CD4-positive, alpha-beta T cell (primary cell): ENCODE results near the gene CCDC74B. TPM values are rescaled to one million over a fixed set of nuclear protein-coding genes. Genes with fewer than 3 reads are reported as not detected.
"Not testable (repeated sequence)": the region's sequence is repeated elsewhere in the genome, so short reads cannot be mapped to it uniquely, and the experiment has no call there.

Experiments
- ATAC-seq: fragments of 200-7000 bp; cut with Tn5 transposase; one replicate; pipeline ENCODE4 v1.10.0; 2022; ENCODE audit warnings: mild to moderate bottlenecking; ENCODE audit not compliant: poor library complexity
- CTCF ChIA-PET: fragments of 350-600 bp; sonication (Branson Sonifier 250); formaldehyde crosslinking; loops from one replicate; lab custom pipeline; 2021; ENCODE audit warnings: antibody characterized with exemption, inconsistent platforms; lab: Charles Lee
- POLR2A ChIA-PET: fragments of 350-600 bp; sonication (Branson Sonifier 250); formaldehyde crosslinking; loops from one replicate; lab custom pipeline; 2021; ENCODE audit warnings: antibody characterized with exemption, inconsistent platforms; lab: Charles Lee
- DNase-seq, 14 experiments: peaks; one replicate each; pipeline ENCODE4 v3.0.0-alpha.2; 2013 to 2020; ENCODE audit warnings: mixed read lengths in 2 of 14
- H3K27ac ChIP-seq, 2 donors: one replicate each; pipeline versions ENCODE4 v1.5.1 to v1.7.0; 2013; ENCODE audit warnings: low read length in 2 of 2, low read depth in 1 of 2, mild to moderate bottlenecking in 1 of 2
- H3K27me3 ChIP-seq, 2 experiments: 1 replicate in 1 of 2; 2 replicates in 1 of 2; pipeline versions ENCODE4 v1.6.1 to v1.7.0; 2013; ENCODE audit warnings: low read length in 2 of 2, control low read depth in 1 of 2, mild to moderate bottlenecking in 1 of 2, moderate library complexity in 1 of 2; ENCODE audit not compliant: insufficient read depth in 2 of 2, control insufficient read depth in 1 of 2
- H3K36me3 ChIP-seq: one replicate; pipeline ENCODE4 v1.6.1; 2013; ENCODE audit warnings: low read length, control low read depth; ENCODE audit not compliant: insufficient read depth
- H3K4me1 ChIP-seq: one replicate; pipeline ENCODE4 v1.6.1; 2013; ENCODE audit warnings: low read length, control low read depth; ENCODE audit not compliant: insufficient read depth
- H3K4me3 ChIP-seq: one replicate; pipeline ENCODE4 v1.5.1; 2013; ENCODE audit warnings: mild to moderate bottlenecking, low read length, moderate library complexity
- H3K9me3 ChIP-seq, 2 experiments: 1 replicate in 1 of 2; 2 replicates in 1 of 2; pipeline versions ENCODE4 v1.6.1 to v1.7.0; 2013; ENCODE audit warnings: low read length in 2 of 2, mild to moderate bottlenecking in 2 of 2, control low read depth in 1 of 2, moderate library complexity in 1 of 2; ENCODE audit not compliant: control insufficient read depth in 1 of 2, insufficient read depth in 1 of 2
- H3K27ac Mint-ChIP-seq: one replicate; pipeline ENCODE4 v1.8.0; 2020; ENCODE audit warnings: mixed read lengths
- H3K27me3 Mint-ChIP-seq: one replicate; pipeline ENCODE4 v1.8.0; 2021; ENCODE audit warnings: mixed read lengths
- H3K36me3 Mint-ChIP-seq: one replicate; pipeline ENCODE4 v1.8.0; 2021; ENCODE audit warnings: low read depth, mixed read lengths
- H3K4me1 Mint-ChIP-seq: one replicate; pipeline ENCODE4 v1.8.0; 2021; ENCODE audit warnings: low read depth, mixed read lengths
- H3K4me3 Mint-ChIP-seq: one replicate; pipeline ENCODE4 v1.8.0; 2020; ENCODE audit warnings: mild to moderate bottlenecking, mixed read lengths
- H3K9me3 Mint-ChIP-seq: one replicate; pipeline ENCODE4 v1.8.0; 2020; ENCODE audit warnings: mixed read lengths
- intact Hi-C, 2 experiments: fragments of 100-400 bp; cut with DNase I in 1 of 2; cut with micrococcal nuclease in 1 of 2; formaldehyde crosslinking; loops; one replicate each; pipeline versions ENCODE4 v1.15.1 to v1.9.0; 2023 to 2025; cut with DNase I, micrococcal nuclease
- polyA plus RNA-seq, 2 donors: library from polyadenylated mRNA; unstranded; fragments of 120-200 nt; gene quantifications; one replicate each; pipeline ENCODE4 v1.2.1, GENCODE V29; 2013
- total RNA-seq, 174 experiments: library from RNA in 2 of 174; stranded (reverse) in 2 of 174; gene quantifications; one replicate each; pipeline ENCODE4 v1.2.3 and lab custom pipeline; 2021 to 2026
- TF ChIP-seq, protein P1 (sequence below): fragments of 200-600 bp; IDR thresholded peaks from one replicate; pipeline ENCODE4 v1.8.0; 2022; ENCODE audit warnings: antibody characterized with exemption, mild to moderate bottlenecking

Gene CCDC74B
- total RNA-seq (under 1 TPM; 0.38 to 0.56 TPM), total RNA-seq (lab: John Stamatoyannopoulos, UW) (0 to 2.9 (median 0.38) reads per million in 172 experiments)
- polyA plus RNA-seq (2013, experiment 1 of 2): 0.04 TPM
- 0.18 TPM for polyA plus RNA-seq (2013, experiment 2 of 2)

DNA sequence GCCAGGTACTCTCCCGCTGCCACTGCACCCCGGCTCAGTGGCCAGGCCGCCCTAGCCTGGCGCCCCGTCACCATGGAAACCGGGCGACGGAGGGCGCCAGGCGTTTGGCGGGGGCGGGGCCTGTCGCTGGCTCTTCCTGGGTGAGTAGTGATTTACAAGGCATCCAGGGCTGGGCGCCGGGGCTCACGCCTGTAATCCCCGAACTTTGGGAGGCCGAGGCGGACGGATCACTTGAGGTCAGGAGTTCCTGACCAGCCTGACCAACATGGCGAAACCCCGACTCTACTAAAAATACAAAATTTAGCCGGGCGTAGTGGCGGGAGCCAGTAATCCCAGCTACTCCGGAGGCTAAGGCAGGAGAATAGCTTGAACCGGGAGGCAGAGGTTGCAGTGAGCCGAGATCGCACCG, at the start of gene CCDC74B:
Gene CCDC74B (minus strand): TSS at position 107 of the 409 bp plus-strand sequence. CDS start 116 bp downstream, outside the sequence.
- intact Hi-C loops, CTCF ChIA-PET, H3K36me3 ChIP-seq, H3K4me1 ChIP-seq, POLR2A ChIA-PET, H3K9me3 ChIP-seq, H3K27me3 ChIP-seq, H3K4me1 Mint-ChIP-seq, H3K36me3 Mint-ChIP-seq, H3K27ac Mint-ChIP-seq, H3K27ac ChIP-seq, H3K9me3 Mint-ChIP-seq: not testable (repeated sequence)
- peak within 1 kb of the TSS; percentile 71 for H3K4me3 Mint-ChIP-seq
- peaks cover 14% of the 10 kb centered on the region for H3K27me3 Mint-ChIP-seq
- ATAC-seq (peak; percentile 80), DNase-seq (peak; percentile 19 to 76 (median 48))
- H3K4me3 ChIP-seq: peak within 1 kb of the TSS; percentile 43

DNA sequence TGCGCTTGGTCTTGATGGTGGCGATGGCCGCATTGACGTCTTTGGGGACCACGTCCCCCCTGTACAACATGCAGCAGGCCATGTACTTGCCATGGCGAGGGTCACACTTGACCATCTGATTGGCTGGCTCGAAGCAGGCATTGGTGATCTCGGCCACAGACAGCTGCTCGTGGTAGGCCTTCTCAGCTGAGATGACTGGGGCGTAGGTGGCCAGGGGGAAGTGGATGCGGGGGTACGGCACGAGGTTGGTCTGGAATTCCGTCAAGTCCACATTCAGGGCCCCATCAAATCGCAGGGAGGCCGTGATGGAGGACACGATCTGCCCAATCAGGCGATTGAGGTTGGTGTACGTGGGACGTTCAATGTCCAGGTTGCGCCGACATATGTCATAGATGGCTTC, 48.9 kb upstream of the CCDC74B start:
- H3K36me3 Mint-ChIP-seq, H3K36me3 ChIP-seq, CTCF ChIA-PET, intact Hi-C loops, H3K9me3 ChIP-seq, H3K27me3 ChIP-seq, DNase-seq, H3K4me1 Mint-ChIP-seq, H3K9me3 Mint-ChIP-seq, H3K27me3 Mint-ChIP-seq, H3K4me1 ChIP-seq, H3K27ac ChIP-seq, H3K4me3 ChIP-seq, ATAC-seq, H3K27ac Mint-ChIP-seq, H3K4me3 Mint-ChIP-seq, POLR2A ChIA-PET: not testable (repeated sequence)

DNA sequence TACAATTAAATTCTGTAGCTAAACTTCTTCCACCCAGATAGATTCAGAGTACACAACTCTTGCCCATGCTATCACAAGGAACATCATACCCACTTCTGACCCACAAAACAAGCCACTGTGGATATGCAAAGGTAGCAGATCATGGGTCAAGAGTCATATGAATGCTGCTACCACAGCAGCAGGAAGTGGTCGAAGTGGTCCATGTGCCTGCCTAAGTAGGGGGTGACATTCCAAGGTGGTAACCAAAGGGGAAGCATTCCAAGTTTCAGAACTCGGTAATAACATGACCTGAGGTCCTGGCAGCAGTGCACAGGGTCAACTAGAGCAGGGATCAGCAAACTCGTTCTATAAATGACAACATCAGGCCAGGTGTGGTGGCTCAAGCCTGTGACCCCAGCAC, 47.5 kb upstream of the CCDC74B start:
- H3K27me3 Mint-ChIP-seq, H3K4me1 Mint-ChIP-seq, POLR2A ChIA-PET, ATAC-seq, H3K4me3 ChIP-seq, H3K27ac ChIP-seq, H3K27ac Mint-ChIP-seq, H3K9me3 ChIP-seq, H3K36me3 ChIP-seq, H3K9me3 Mint-ChIP-seq, intact Hi-C loops, DNase-seq, H3K4me1 ChIP-seq, H3K27me3 ChIP-seq, H3K36me3 Mint-ChIP-seq, H3K4me3 Mint-ChIP-seq: not testable (repeated sequence)
- CTCF ChIA-PET: interaction anchor here (0.7 kb wide), 1 partner anchor 14 kb away, joined by 3 read pairs; no protein-coding TSS in a partner anchor

DNA sequence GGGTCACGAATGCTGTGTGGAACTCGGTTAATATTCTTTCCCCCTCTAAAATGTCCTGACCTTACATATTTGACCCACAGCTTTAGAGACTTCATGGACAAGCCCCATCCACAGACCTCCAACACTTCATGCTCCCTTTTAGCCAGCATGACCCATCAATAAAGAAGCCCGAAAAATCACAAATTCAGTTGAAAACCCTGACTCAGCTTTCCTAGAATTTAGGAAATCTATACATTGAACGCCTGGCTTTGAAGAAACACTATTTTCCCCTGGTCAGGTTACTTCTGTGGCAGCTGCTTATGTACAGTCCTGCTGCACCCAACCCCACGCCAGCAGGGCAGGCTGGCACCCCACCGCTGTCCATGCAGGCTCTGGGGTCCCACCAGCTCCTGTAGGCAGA, 46.4 kb upstream of the CCDC74B start:
- H3K4me3 ChIP-seq, H3K4me1 ChIP-seq, ATAC-seq, H3K27ac ChIP-seq, intact Hi-C loops, H3K36me3 ChIP-seq, H3K4me3 Mint-ChIP-seq, DNase-seq, H3K36me3 Mint-ChIP-seq, POLR2A ChIA-PET, H3K9me3 ChIP-seq, H3K27ac Mint-ChIP-seq, H3K4me1 Mint-ChIP-seq, H3K27me3 ChIP-seq, H3K9me3 Mint-ChIP-seq, H3K27me3 Mint-ChIP-seq: not testable (repeated sequence)
- CTCF ChIA-PET: interaction anchor here (1.0 kb wide), 1 partner anchor 10 kb away, joined by 3 read pairs; the partner anchor contains the start of gene SMPD4

DNA sequence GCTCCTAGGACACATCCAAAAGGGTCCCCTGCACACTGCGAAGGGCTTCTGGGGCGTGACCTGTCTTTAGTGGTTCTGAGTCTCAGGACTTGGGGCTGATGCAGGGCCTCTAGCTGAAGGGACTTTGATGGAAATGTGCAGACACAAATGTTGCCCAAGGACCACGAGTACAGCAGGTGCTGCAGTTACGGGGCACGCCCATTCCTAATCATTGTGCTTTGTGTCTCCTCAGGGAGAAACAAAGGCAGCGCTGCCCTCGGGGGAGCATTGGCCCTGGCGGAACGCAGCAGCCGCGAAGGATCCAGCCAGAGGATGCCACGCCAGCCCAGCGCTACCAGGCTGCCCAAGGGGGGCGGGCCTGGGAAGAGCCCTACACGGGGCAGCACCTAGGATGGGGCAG, 45.3 kb upstream of the CCDC74B start:
- no peak overlapping the region for H3K4me3 Mint-ChIP-seq

DNA sequence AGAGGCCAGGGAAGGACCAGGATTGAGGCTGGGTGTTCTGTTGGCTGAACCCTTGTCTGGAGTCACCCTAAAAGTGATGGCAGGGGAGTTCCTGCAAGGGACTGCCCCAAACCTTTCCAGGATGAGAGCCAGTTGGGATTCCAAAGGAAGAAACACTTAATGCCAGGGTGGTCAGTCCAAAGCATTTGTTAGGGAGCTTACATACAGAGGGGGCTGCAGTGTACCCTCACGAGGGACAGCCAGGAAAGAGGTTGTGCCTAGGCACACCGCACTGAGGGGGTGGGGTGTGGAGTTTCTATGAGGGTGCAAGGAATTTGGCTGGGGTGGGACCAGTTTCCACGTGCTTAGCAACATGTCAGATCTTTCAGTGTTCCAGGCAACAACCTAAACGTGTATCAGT, 44.0 kb upstream of the CCDC74B start:
- H3K27ac ChIP-seq, CTCF ChIA-PET, H3K27ac Mint-ChIP-seq, H3K9me3 ChIP-seq, ATAC-seq, H3K4me1 Mint-ChIP-seq, H3K27me3 Mint-ChIP-seq, H3K4me3 Mint-ChIP-seq, DNase-seq, H3K27me3 ChIP-seq, H3K4me1 ChIP-seq, H3K36me3 ChIP-seq, H3K9me3 Mint-ChIP-seq, H3K4me3 ChIP-seq, H3K36me3 Mint-ChIP-seq, POLR2A ChIA-PET: not testable (repeated sequence)
- intact Hi-C loops: loop anchor here in 1 of 2 experiments (10.0 kb wide), 2 partner anchors 186 to 536 kb away; partner anchors contain the start of gene GPR148

More for the DNA sequence above, 45.3 kb upstream of the CCDC74B start:
- intact Hi-C loops: no loop called here
- Histone ChIP-seq H3K27ac (no peak overlapping the region), H3K4me1 (no peaks in the 10 kb centered on the region), H3K9me3 (no peaks in the 10 kb centered on the region), H3K27me3 (no peaks in the 10 kb centered on the region), H3K4me3 (no peak overlapping the region), H3K36me3 (peaks cover 2% of the 10 kb centered on the region)
- H3K27me3 Mint-ChIP-seq: no peaks in the 10 kb centered on the region
- H3K36me3 Mint-ChIP-seq: peaks cover 7% of the 10 kb centered on the region
- DNase-seq: no peak
- no peaks in the 10 kb centered on the region for H3K9me3 Mint-ChIP-seq
- no peak for ATAC-seq
- ChIA-PET CTCF (no interaction called here), POLR2A (no interaction called here)
- TF ChIP-seq, protein P1, sequence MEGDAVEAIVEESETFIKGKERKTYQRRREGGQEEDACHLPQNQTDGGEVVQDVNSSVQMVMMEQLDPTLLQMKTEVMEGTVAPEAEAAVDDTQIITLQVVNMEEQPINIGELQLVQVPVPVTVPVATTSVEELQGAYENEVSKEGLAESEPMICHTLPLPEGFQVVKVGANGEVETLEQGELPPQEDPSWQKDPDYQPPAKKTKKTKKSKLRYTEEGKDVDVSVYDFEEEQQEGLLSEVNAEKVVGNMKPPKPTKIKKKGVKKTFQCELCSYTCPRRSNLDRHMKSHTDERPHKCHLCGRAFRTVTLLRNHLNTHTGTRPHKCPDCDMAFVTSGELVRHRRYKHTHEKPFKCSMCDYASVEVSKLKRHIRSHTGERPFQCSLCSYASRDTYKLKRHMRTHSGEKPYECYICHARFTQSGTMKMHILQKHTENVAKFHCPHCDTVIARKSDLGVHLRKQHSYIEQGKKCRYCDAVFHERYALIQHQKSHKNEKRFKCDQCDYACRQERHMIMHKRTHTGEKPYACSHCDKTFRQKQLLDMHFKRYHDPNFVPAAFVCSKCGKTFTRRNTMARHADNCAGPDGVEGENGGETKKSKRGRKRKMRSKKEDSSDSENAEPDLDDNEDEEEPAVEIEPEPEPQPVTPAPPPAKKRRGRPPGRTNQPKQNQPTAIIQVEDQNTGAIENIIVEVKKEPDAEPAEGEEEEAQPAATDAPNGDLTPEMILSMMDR: no peak
- no peak overlapping the region for H3K27ac Mint-ChIP-seq
- no peaks in the 10 kb centered on the region for H3K4me1 Mint-ChIP-seq
